ENCODE measurements around the gene DLK1. TPM values are rescaled to one million over a fixed set of nuclear protein-coding genes. Genes with fewer than 3 reads are reported as not detected.

The DLK1 gene
- total RNA-seq, 4 donors from 2014 or later, result not detected

GRCh38 chr14:100769035-100769939 is 42.6 kb downstream of the DLK1 start:
- in situ Hi-C loops (cut with MboI; ENCODE audit: low pct_ligation_motif_present in 1 of 4, low pct_unique_long_range_greater_than_20kb in 1 of 4, low sequenced_read_pairs in 3 of 4), result no loop called here
- no peak overlapping the region for H3K4me3 ChIP-seq
- no peaks in the 10 kb centered on the region for H3K4me1 ChIP-seq
- no peaks in the 10 kb centered on the region for H3K9me3 ChIP-seq
- peaks cover 5% of the 10 kb centered on the region for H3K27me3 ChIP-seq
- H3K36me3 ChIP-seq, result no peaks in the 10 kb centered on the region
- DNase-seq, result no peak
- 84% methylated on average over 32 of the region's 32 CpGs; no CpG with 5 or more reads in 1 of the 2 donors for WGBS, 2 donors (ENCODE audit: low coverage in 1 of 2)
- no peak for TF ChIP-seq POLR2AphosphoS5 (IDR thresholded peaks at IDR 0.05)
- TF ChIP-seq POLR2A (IDR thresholded peaks at IDR 0.05), result no peak
- no peak for TF ChIP-seq CTCF (IDR thresholded peaks at IDR 0.05)
- no peak for TF ChIP-seq EP300 (IDR thresholded peaks at IDR 0.05; ENCODE audit: low read depth)
- intact Hi-C loops (cut with DNase I; ENCODE audit: low total_unique reads), result no loop called here
- no peak overlapping the region for H3K27ac ChIP-seq

GRCh38 chr14:100770046-100770445 is 43.4 kb downstream of the DLK1 start:
- Histone ChIP-seq H3K36me3 (no peaks in the 10 kb centered on the region), H3K27me3 (peaks cover 5% of the 10 kb centered on the region), H3K4me3 (no peak overlapping the region), H3K9me3 (no peaks in the 10 kb centered on the region), H3K4me1 (no peaks in the 10 kb centered on the region), H3K27ac (no peak overlapping the region)
- WGBS, 2 donors (ENCODE audit: low coverage in 1 of 2), result 70 to 80% methylated on average over 1 to 4 of the region's 4 CpGs
- in situ Hi-C loops (cut with MboI; ENCODE audit: low pct_ligation_motif_present in 1 of 4, low pct_unique_long_range_greater_than_20kb in 1 of 4, low sequenced_read_pairs in 3 of 4) (no loop called here), intact Hi-C loops (cut with DNase I; ENCODE audit: low total_unique reads) (no loop called here)
- no peak for DNase-seq
- TF ChIP-seq CTCF (IDR thresholded peaks at IDR 0.05) (no peak), POLR2A (IDR thresholded peaks at IDR 0.05) (no peak), EP300 (IDR thresholded peaks at IDR 0.05; ENCODE audit: low read depth) (no peak), POLR2AphosphoS5 (IDR thresholded peaks at IDR 0.05) (no peak)

GRCh38 chr14:100770605-100771120 is 44.0 kb downstream of the DLK1 start:
- Histone ChIP-seq H3K4me1 (no peaks in the 10 kb centered on the region), H3K9me3 (no peaks in the 10 kb centered on the region), H3K27ac (no peak overlapping the region), H3K36me3 (no peaks in the 10 kb centered on the region), H3K4me3 (no peak overlapping the region), H3K27me3 (no peaks in the 10 kb centered on the region)
- WGBS, 2 donors (ENCODE audit: low coverage in 1 of 2), result 88% methylated on average over 5 of the region's 5 CpGs; no CpG with 5 or more reads in 1 of the 2 donors
- intact Hi-C loops (cut with DNase I; ENCODE audit: low total_unique reads), result no loop called here
- in situ Hi-C loops (cut with MboI; ENCODE audit: low pct_ligation_motif_present in 1 of 4, low pct_unique_long_range_greater_than_20kb in 1 of 4, low sequenced_read_pairs in 3 of 4), result no loop called here
- TF ChIP-seq CTCF (IDR thresholded peaks at IDR 0.05) (no peak), POLR2A (IDR thresholded peaks at IDR 0.05) (no peak), POLR2AphosphoS5 (IDR thresholded peaks at IDR 0.05) (no peak), EP300 (IDR thresholded peaks at IDR 0.05; ENCODE audit: low read depth) (no peak)
- no peak for DNase-seq

- Histone ChIP-seq H3K27ac (no peak overlapping the region), H3K27me3 (no peaks in the 10 kb centered on the region), H3K4me3 (no peak overlapping the region), H3K4me1 (no peaks in the 10 kb centered on the region), H3K9me3 (no peaks in the 10 kb centered on the region), H3K36me3 (no peaks in the 10 kb centered on the region)
- in situ Hi-C loops (cut with MboI; ENCODE audit: low pct_ligation_motif_present in 1 of 4, low pct_unique_long_range_greater_than_20kb in 1 of 4, low sequenced_read_pairs in 3 of 4), result no loop called here
- TF ChIP-seq EP300 (IDR thresholded peaks at IDR 0.05; ENCODE audit: low read depth) (no peak), POLR2A (IDR thresholded peaks at IDR 0.05) (no peak), CTCF (IDR thresholded peaks at IDR 0.05) (no peak), POLR2AphosphoS5 (IDR thresholded peaks at IDR 0.05) (no peak)
- 63 to 87% methylated on average over 3 to 13 of the region's 13 CpGs for WGBS, 2 donors (ENCODE audit: low coverage in 1 of 2)
- no peak for DNase-seq
- intact Hi-C loops (cut with DNase I; ENCODE audit: low total_unique reads), result no loop called here
These were observed 44.6 kb downstream of the DLK1 start for GRCh38 chr14:100771121-100771800.

Data from transverse colon (tissue), 4 donors.